ENCODE results near the gene MYCBP2.

- peak in 3 of 4 donors; percentile 36 to 62 (median 62) for TF ChIP-seq POLR2AphosphoS5 (IDR thresholded peaks at IDR 0.05)
- no peak for TF ChIP-seq POLR2A (IDR thresholded peaks at IDR 0.05)
Measured at GRCh38 chr13:77026255-77026860, 300.5 kb downstream of the MYCBP2 start.

Measured in sigmoid colon (tissue), 4 donors.